Calu3 (cell line): ENCODE results near the gene ARGLU1. TPM values are rescaled to one million over a fixed set of nuclear protein-coding genes. Genes with fewer than 3 reads are reported as not detected.

Source experiments
- BruUV-seq: library from RNA; stranded (reverse); fragments of 400-500 nt; replicated peaks from 2 replicates; lab custom pipeline; 2021; lab: Mats Ljungman, UMichigan
- CTCF ChIA-PET: fragments of 300-600 bp; sonication (Branson Sonifier 250); formaldehyde crosslinking; loops from one replicate; lab custom pipeline; 2022; ENCODE audit warnings: antibody characterized with exemption; lab: Charles Lee
- DNase-seq: peaks from one replicate; pipeline ENCODE4 v3.0.0; 2022
- H3K27ac Mint-ChIP-seq: one replicate; pipeline ENCODE4 v1.8.0; 2022; ENCODE audit warnings: mixed read lengths; ENCODE audit not compliant: unreplicated experiment
- H3K27me3 Mint-ChIP-seq: one replicate; pipeline ENCODE4 v1.8.0; 2022; ENCODE audit warnings: mixed read lengths; ENCODE audit not compliant: unreplicated experiment
- H3K36me3 Mint-ChIP-seq: one replicate; pipeline ENCODE4 v1.8.0; 2022; ENCODE audit warnings: mild to moderate bottlenecking, moderate library complexity, mixed read lengths; ENCODE audit not compliant: insufficient read depth, unreplicated experiment
- H3K4me1 Mint-ChIP-seq: one replicate; pipeline ENCODE4 v1.8.0; 2022; ENCODE audit warnings: mild to moderate bottlenecking, low read depth, mixed read lengths; ENCODE audit not compliant: unreplicated experiment
- H3K4me3 Mint-ChIP-seq: one replicate; pipeline ENCODE4 v1.8.0; 2022; ENCODE audit warnings: mild to moderate bottlenecking, low read depth, moderate library complexity, mixed read lengths; ENCODE audit not compliant: unreplicated experiment
- H3K9me3 Mint-ChIP-seq: one replicate; pipeline ENCODE4 v1.8.0; 2022; ENCODE audit warnings: low read depth, mixed read lengths; ENCODE audit not compliant: unreplicated experiment
- intact Hi-C: fragments of 100-400 bp; cut with micrococcal nuclease; formaldehyde crosslinking; loops from one replicate; pipeline ENCODE4 v1.10.0; 2022; ENCODE audit not compliant: unreplicated experiment
- total RNA-seq: library from RNA; stranded (reverse); gene quantifications from 2 replicates; pipeline ENCODE4 v1.2.3, GENCODE V29; 2022
- TF ChIP-seq, protein P1 (sequence below): fragments of 200-600 bp; IDR thresholded peaks from one replicate; pipeline ENCODE4 v1.8.0; 2022; ENCODE audit warnings: antibody characterized with exemption; ENCODE audit not compliant: unreplicated experiment

The ARGLU1 gene
- total RNA-seq, 1 experiment from 2014 or later = 28.8 TPM

DNA sequence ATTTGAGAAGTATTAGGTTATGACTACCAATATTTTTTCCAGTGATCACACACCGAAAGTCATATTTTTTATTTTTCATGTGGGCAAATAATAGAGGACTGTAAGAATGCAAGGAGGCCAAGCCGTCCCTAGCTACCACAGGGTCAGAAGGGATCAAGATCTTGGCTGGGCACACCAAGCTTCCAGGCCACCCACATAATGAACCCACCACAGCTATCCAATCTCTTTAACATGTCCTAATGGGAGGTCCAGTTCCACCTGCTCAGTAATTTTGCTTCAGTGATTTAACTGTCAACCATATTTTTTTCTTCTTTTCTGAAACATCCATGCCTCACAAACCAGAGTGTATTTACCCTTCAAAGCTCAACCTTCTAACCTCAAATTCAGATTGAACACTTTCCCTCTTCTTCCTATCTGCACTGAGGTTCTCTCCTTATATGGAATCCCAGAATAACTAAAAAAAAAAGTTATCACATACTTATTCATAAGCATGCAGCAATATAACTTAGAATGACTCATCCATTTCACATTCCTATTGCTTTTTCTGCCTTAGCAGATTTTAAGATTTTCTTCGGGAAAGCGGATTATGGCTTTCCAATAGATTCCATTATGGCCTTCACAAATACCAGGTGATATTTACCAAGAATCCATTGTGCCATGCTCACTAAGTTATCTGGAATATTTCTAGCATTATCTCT is 12.2 kb downstream of the ARGLU1 start:
- intact Hi-C loops = no loop called here
- Mint-ChIP-seq H3K4me1 (no peaks in the 10 kb centered on the region), H3K36me3 (peaks cover 19% of the 10 kb centered on the region), H3K9me3 (no peaks in the 10 kb centered on the region), H3K27ac (peak overlapping the region; percentile 81), H3K27me3 (no peaks in the 10 kb centered on the region), H3K4me3 (no peak overlapping the region)
- CTCF ChIA-PET = no interaction called here
- no TSS peak for BruUV-seq
- DNase-seq = no peak
- TF ChIP-seq, protein P1, sequence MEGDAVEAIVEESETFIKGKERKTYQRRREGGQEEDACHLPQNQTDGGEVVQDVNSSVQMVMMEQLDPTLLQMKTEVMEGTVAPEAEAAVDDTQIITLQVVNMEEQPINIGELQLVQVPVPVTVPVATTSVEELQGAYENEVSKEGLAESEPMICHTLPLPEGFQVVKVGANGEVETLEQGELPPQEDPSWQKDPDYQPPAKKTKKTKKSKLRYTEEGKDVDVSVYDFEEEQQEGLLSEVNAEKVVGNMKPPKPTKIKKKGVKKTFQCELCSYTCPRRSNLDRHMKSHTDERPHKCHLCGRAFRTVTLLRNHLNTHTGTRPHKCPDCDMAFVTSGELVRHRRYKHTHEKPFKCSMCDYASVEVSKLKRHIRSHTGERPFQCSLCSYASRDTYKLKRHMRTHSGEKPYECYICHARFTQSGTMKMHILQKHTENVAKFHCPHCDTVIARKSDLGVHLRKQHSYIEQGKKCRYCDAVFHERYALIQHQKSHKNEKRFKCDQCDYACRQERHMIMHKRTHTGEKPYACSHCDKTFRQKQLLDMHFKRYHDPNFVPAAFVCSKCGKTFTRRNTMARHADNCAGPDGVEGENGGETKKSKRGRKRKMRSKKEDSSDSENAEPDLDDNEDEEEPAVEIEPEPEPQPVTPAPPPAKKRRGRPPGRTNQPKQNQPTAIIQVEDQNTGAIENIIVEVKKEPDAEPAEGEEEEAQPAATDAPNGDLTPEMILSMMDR = no peak

DNA sequence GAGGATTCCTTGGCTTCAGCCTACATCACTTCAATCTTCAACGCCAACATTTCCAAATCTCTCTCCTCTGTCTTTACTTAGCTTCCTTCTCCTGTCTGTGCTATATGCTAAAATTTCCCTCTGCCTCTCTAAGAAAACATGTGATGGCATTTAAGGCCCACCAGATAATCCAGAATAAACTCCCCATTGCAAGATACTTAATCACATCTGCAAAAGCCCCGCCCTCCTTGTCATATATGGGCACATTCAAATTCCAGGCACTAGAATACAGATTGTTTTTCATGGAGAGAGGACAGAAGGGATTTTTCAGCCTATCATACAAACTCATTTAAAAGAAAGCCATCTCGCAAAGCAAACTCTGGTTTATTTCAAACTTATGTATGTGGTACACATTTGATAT is 16.2 kb downstream of the ARGLU1 start:
- Mint-ChIP-seq H3K27me3 (no peaks in the 10 kb centered on the region), H3K4me3 (no peak overlapping the region), H3K36me3 (peaks cover 15% of the 10 kb centered on the region), H3K27ac (no peak overlapping the region), H3K4me1 (no peaks in the 10 kb centered on the region), H3K9me3 (no peaks in the 10 kb centered on the region)
- CTCF ChIA-PET = no interaction called here
- intact Hi-C loops = no loop called here
- no TSS peak for BruUV-seq
- TF ChIP-seq, protein P1 = no peak
- DNase-seq = no peak

DNA sequence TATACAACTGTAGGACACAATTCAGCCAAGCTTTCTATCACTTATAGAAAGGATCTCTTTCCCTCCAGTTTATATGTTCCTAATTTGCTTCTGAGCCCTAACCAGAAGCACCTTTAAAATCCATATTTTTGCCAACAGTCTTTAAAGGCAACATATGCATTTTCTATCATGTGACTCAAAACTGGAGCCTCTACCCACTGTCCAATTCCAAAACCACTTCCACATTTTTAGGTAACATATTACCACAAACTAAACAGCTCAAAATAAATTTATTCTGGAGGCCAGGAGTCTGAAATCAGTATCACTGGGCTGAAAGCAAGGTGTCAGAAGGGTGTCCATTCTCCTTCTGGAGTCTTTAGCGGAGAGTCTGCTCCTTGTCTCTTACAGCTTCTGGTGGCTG is 16.6 kb downstream of the ARGLU1 start:
- CTCF ChIA-PET = no interaction called here
- no peak for DNase-seq
- no peaks in the 10 kb centered on the region for H3K4me1 Mint-ChIP-seq
- H3K4me3 Mint-ChIP-seq = no peak overlapping the region
- H3K9me3 Mint-ChIP-seq = no peaks in the 10 kb centered on the region
- TF ChIP-seq, protein P1 = no peak
- peaks cover 11% of the 10 kb centered on the region for H3K36me3 Mint-ChIP-seq
- BruUV-seq = no TSS peak
- intact Hi-C loops = no loop called here
- H3K27me3 Mint-ChIP-seq = no peaks in the 10 kb centered on the region
- H3K27ac Mint-ChIP-seq = no peak overlapping the region

DNA sequence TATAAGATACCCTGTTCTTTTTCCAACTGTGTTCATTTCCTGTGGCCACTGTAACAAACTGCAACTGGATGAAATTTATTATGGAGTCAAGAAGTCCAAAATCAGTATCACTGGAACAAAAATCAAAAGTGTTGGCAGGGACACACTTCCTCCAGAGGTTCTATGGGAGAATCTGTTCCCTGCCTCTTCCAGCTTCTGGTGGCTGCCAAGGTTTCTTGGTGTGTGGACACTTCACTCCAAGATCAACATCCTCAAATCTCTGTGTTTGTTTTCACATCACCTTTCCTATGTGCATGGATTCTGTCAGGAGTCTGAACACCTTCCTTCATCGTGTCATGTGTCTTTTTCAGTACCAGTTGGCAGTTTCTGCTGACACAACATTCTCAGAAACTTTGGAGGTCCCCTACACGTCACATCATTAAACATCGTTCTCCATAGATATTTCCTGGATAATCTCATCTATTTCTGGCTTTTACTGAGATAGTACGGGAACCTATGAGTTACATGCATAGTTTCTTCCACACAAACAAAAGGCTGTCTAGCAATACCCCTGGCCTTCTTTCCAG is 17.3 kb downstream of the ARGLU1 start:
- CTCF ChIA-PET = no interaction called here
- no peaks in the 10 kb centered on the region for H3K4me1 Mint-ChIP-seq
- no TSS peak for BruUV-seq

More for the DNA sequence above, 17.3 kb downstream of the ARGLU1 start:
- Mint-ChIP-seq H3K27me3 (no peaks in the 10 kb centered on the region), H3K36me3 (peaks cover 4% of the 10 kb centered on the region), H3K27ac (no peak overlapping the region), H3K9me3 (no peaks in the 10 kb centered on the region), H3K4me3 (no peak overlapping the region)
- intact Hi-C loops = no loop called here
- DNase-seq = no peak
- TF ChIP-seq, protein P1 = no peak
